ENCODE measurements around the gene CROCC2. TPM values are rescaled to one million over a fixed set of nuclear protein-coding genes. Genes with fewer than 3 reads are reported as not detected.

CROCC2 gene
- total RNA-seq, 4 donors from 2014 or later: 0.07 TPM; not detected in 3

DNA sequence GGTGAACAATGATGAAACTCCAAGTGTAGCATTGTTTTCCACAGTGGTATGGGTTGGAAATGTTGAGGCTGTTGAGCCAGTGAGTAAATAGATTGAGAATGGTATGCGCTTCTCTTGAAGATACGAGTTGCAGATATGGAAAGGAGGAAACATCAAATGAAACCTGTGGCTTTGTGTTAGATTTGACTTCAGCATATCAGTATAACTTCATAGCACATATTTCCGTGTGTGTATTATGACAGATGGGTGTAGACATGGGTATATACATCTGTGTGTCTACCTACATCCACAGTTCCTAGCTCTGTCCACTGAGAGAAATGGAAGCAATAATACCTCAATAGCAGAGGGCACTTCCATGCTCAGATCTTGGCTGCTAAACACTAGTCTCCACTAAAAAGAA lies 100.3 kb downstream of the CROCC2 start:
- ATAC-seq (no peak), DNase-seq (no peak)
- H3K27ac ChIP-seq: peak overlapping the region in 1 of 4 donors; percentile 58
- in situ Hi-C loops (cut with MboI; ENCODE audit: low sequenced_read_pairs in 4 of 4): no loop called here
- peaks cover 0 to 11% (median 5%) of the 10 kb centered on the region in 3 donors for H3K9me3 ChIP-seq
- H3K4me1 ChIP-seq: peaks cover 55 to 58% of the 10 kb centered on the region in 2 donors
- TF ChIP-seq POLR2A (IDR thresholded peaks at IDR 0.05): no peak
- TF ChIP-seq, protein P1, sequence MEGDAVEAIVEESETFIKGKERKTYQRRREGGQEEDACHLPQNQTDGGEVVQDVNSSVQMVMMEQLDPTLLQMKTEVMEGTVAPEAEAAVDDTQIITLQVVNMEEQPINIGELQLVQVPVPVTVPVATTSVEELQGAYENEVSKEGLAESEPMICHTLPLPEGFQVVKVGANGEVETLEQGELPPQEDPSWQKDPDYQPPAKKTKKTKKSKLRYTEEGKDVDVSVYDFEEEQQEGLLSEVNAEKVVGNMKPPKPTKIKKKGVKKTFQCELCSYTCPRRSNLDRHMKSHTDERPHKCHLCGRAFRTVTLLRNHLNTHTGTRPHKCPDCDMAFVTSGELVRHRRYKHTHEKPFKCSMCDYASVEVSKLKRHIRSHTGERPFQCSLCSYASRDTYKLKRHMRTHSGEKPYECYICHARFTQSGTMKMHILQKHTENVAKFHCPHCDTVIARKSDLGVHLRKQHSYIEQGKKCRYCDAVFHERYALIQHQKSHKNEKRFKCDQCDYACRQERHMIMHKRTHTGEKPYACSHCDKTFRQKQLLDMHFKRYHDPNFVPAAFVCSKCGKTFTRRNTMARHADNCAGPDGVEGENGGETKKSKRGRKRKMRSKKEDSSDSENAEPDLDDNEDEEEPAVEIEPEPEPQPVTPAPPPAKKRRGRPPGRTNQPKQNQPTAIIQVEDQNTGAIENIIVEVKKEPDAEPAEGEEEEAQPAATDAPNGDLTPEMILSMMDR (IDR thresholded peaks at IDR 0.05 in 4 of 5, conservative IDR thresholded peaks at IDR 0.05 in 1 of 5): no peak
- no peak overlapping the region for H3K4me3 ChIP-seq
- peaks cover 0 to 22% of the 10 kb centered on the region in 2 donors for H3K36me3 ChIP-seq
- intact Hi-C loops (cut with DNase I; ENCODE audit: low total_unique reads): no loop called here
- no peaks in the 10 kb centered on the region for H3K27me3 ChIP-seq

DNA sequence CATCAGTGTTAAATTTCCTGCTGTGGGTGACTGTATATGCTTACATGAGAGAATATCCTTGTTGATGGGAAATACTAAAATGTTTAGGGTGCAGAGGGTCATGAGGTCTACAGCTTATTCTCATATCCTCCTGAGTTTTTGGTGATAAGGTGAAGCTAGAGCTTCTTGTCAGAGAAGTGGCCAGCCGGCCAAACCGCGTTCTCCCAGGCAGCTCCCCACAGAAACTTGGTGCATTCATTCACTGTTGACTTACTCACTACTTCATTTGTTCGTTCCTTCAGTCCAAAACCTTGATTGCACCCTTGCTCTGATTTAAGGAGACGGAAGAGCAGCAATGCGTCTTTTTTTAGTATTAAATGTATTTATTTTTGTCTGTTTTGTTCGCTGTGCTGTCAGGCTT lies 101.0 kb downstream of the CROCC2 start:
- TF ChIP-seq, protein P1 (IDR thresholded peaks at IDR 0.05 in 4 of 5, conservative IDR thresholded peaks at IDR 0.05 in 1 of 5): no peak
- no peak for TF ChIP-seq POLR2A (IDR thresholded peaks at IDR 0.05)
- in situ Hi-C loops (cut with MboI; ENCODE audit: low sequenced_read_pairs in 4 of 4) (no loop called here), intact Hi-C loops (cut with DNase I; ENCODE audit: low total_unique reads) (no loop called here)
- Histone ChIP-seq H3K36me3 (peaks cover 0 to 22% of the 10 kb centered on the region in 2 donors), H3K9me3 (peaks cover 0 to 11% (median 5%) of the 10 kb centered on the region in 3 donors), H3K4me3 (no peak overlapping the region), H3K27me3 (no peaks in the 10 kb centered on the region), H3K27ac (peak overlapping the region in 2 of 4 donors; percentile 9 to 58), H3K4me1 (peaks cover 53 to 58% of the 10 kb centered on the region in 2 donors)
- ATAC-seq (no peak), DNase-seq (no peak)

DNA sequence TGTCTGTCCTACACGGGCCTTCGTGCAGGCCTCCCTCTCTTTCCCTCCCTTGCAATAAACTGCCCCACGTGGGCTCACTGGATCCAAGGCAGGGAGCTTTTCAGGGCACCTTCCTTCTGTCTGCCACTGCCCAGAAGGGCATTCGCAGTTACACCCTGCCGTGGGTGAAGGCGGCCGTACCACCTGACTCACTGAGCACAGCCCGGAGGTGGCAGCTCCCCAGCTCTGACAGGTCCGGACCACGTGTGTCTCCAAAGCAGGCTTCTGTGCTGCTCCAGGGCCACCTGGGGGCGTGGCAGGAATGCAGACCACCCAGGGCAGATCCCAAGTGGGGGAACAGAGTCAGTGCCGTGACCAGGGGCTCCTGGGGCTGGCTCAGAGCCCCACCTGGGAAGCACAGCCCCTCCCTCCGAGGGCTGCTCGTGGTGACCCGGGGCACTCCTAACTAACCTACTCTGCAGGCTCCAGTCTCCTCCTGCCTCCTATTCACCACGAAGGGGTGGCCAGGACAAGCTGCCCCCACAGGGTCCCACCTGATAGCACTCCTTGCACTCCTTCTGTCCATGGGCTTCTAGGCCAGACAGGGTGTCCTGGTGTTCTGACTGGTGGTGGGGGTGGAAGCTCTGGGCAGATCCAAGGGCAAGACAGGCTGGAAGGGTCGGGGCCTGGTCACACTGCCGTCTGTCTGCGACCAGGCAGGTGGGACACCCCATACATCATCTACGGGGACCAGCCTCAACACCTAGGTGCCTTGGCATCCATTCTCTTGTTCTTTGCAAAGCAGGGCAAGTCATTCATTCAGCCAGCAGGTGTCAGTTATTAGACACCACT lies 102.0 kb downstream of the CROCC2 start:
- no peak overlapping the region for H3K4me3 ChIP-seq
- intact Hi-C loops (cut with DNase I; ENCODE audit: low total_unique reads) (no loop called here), in situ Hi-C loops (cut with MboI; ENCODE audit: low sequenced_read_pairs in 4 of 4) (no loop called here)
- peak in 1 of 2 donors; percentile 62 for DNase-seq
- peak; percentile 51 to 69 for ATAC-seq
- H3K36me3 ChIP-seq: peaks cover 0 to 18% of the 10 kb centered on the region in 2 donors
- no peaks in the 10 kb centered on the region for H3K27me3 ChIP-seq
- peaks cover 50 to 55% of the 10 kb centered on the region in 2 donors for H3K4me1 ChIP-seq
- H3K27ac ChIP-seq: peak overlapping the region in 2 of 4 donors; percentile 33 to 58
- TF ChIP-seq POLR2A (IDR thresholded peaks at IDR 0.05): no peak
- TF ChIP-seq, protein P1 (IDR thresholded peaks at IDR 0.05 in 4 of 5, conservative IDR thresholded peaks at IDR 0.05 in 1 of 5): no peak
- H3K9me3 ChIP-seq: peaks cover 0 to 11% (median 5%) of the 10 kb centered on the region in 3 donors

DNA sequence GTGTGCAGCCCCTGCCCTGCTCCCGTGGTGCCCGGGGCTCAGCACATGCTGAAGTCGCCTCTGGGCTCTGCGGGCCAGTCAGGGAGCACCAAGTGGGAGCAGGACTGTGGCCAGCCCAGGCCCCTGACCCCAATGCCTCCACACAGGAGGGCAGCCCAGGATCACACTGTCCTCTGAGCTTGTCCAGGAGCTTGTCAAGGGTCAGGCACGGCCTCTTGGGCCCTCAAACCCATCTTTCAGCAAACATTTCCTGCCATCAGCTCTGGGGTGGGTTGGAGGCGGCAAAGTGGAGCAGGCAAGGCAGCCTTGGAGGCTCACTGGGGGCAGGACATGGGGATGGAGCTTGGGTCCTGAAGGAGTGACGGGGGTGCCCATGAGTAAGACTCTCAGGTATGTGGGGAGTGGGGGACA lies 102.6 kb downstream of the CROCC2 start:
- ATAC-seq (no peak), DNase-seq (no peak)
- intact Hi-C loops (cut with DNase I; ENCODE audit: low total_unique reads): no loop called here
- H3K9me3 ChIP-seq: peaks cover 0 to 11% (median 2%) of the 10 kb centered on the region in 3 donors
- no peak overlapping the region for H3K4me3 ChIP-seq
- no peak for TF ChIP-seq POLR2A (IDR thresholded peaks at IDR 0.05)
- TF ChIP-seq, protein P1 (IDR thresholded peaks at IDR 0.05 in 4 of 5, conservative IDR thresholded peaks at IDR 0.05 in 1 of 5): no peak
- H3K27me3 ChIP-seq: no peaks in the 10 kb centered on the region
- in situ Hi-C loops (cut with MboI; ENCODE audit: low sequenced_read_pairs in 4 of 4): no loop called here
- H3K27ac ChIP-seq: no peak overlapping the region
- H3K36me3 ChIP-seq: peaks cover 0 to 12% of the 10 kb centered on the region in 2 donors
- peaks cover 50 to 55% of the 10 kb centered on the region in 2 donors for H3K4me1 ChIP-seq
